ENCODE measurements around the gene PITPNC1. TPM values are rescaled to one million over a fixed set of nuclear protein-coding genes. Genes with fewer than 3 reads are reported as not detected.

PITPNC1 gene
- total RNA-seq, 1 experiment from 2014 or later, result 4.2 TPM

GRCh38 chr17:67353161-67353560 lies 23.9 kb upstream of the PITPNC1 start:
- Mint-ChIP-seq H3K9me3 (ENCODE audit: unreplicated experiment) (no peaks in the 10 kb centered on the region), H3K27me3 (ENCODE audit: insufficient read depth, unreplicated experiment) (no peaks in the 10 kb centered on the region), H3K36me3 (ENCODE audit: insufficient read depth, unreplicated experiment) (peaks cover 96% of the 10 kb centered on the region), H3K27ac (ENCODE audit: unreplicated experiment) (no peak overlapping the region), H3K4me1 (ENCODE audit: low read depth, unreplicated experiment) (no peaks in the 10 kb centered on the region), H3K4me3 (ENCODE audit: unreplicated experiment) (no peak overlapping the region)
- no peak for DNase-seq
- POLR2A ChIA-PET, result interaction anchor here (0.6 kb wide), 1 partner anchor 334 kb away, joined by 3 read pairs; no protein-coding TSS in a partner anchor
- Histone ChIP-seq H3K27me3 (replicated peaks; ENCODE audit: control insufficient read depth, insufficient read depth, low read length) (no peaks in the 10 kb centered on the region), H3K9me3 (no peaks in the 10 kb centered on the region), H3K4me3 (ENCODE audit: low read depth, low read length) (no peak overlapping the region), H3K36me3 (ENCODE audit: control insufficient read depth, insufficient read depth, low read length) (peaks cover 2% of the 10 kb centered on the region; the same call in 1 of the 2 replicates), H3K4me1 (no peaks in the 10 kb centered on the region)
- BruUV-seq (replicated peaks), result no TSS peak
- CTCF ChIA-PET, result no interaction called here
- TF ChIP-seq CTCF (IDR thresholded peaks at IDR 0.05; ENCODE audit: insufficient read depth in 1 of 2, low read depth in 1 of 2, low read length in 1 of 2, severe bottlenecking in 1 of 2, unreplicated experiment in 1 of 2), result no peak
- intact Hi-C loops (cut with micrococcal nuclease; ENCODE audit: unreplicated experiment), result no loop called here

DNA sequence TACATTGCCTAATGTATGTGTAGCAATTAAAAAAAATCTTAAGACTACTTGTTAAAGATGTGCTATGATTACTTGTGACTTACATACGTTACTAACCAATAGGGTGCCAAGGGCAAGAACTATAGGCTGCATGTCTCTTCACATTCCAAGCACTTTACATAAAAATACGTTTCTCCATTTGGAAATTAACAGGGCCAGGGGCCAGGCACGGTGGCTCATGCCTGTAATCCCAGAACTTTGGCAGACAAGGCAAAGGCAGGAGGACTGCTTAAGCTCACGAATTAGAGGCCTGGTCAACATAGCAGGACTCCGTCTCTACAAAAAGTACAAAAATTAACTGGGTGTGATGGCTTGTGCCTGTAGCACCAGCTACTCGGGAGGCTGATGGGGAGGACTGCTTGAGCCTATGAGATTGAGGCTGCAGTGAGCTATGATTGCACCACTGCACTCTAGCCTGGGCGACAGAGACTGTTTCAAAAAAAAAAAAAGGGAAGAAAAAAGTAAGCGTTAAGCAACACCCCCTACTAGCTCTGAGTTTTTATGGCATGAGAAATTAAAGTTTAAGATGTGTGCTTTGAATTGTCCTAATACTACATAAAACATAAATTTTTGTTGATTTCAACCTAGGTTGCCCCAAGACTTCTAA lies 23.0 kb upstream of the PITPNC1 start:
- H3K36me3 ChIP-seq (ENCODE audit: control insufficient read depth, insufficient read depth, low read length), result peaks cover 2% of the 10 kb centered on the region; the same call in 1 of the 2 replicates

DNA sequence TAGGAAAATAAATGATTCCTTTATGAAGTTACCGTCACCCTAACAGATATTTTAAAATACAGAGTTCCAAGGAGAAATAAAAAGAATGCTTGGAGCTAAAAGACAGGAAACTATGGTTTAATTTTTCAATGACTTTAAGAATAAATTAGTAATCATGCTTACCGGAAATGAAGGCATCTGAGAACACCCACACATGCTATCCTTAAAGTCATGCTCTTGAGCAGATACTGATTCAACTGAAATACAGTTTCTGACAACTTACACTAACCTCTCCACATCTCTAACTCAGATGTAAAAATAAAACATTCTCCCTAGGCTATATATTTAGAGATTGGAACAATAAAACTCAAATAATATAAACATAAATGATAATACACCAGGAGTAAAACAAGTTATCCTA lies 18.5 kb upstream of the PITPNC1 start:
- ChIA-PET CTCF (no interaction called here), POLR2A (no interaction called here)
- no peak for TF ChIP-seq CTCF (IDR thresholded peaks at IDR 0.05; ENCODE audit: insufficient read depth in 1 of 2, low read depth in 1 of 2, low read length in 1 of 2, severe bottlenecking in 1 of 2, unreplicated experiment in 1 of 2)
- H3K9me3 ChIP-seq, result no peaks in the 10 kb centered on the region
- BruUV-seq (replicated peaks), result no TSS peak
- Mint-ChIP-seq H3K27me3 (ENCODE audit: insufficient read depth, unreplicated experiment) (no peaks in the 10 kb centered on the region), H3K27ac (ENCODE audit: unreplicated experiment) (no peak overlapping the region), H3K4me1 (ENCODE audit: low read depth, unreplicated experiment) (peaks cover 8% of the 10 kb centered on the region), H3K9me3 (ENCODE audit: unreplicated experiment) (no peaks in the 10 kb centered on the region), H3K4me3 (ENCODE audit: unreplicated experiment) (no peak overlapping the region), H3K36me3 (ENCODE audit: insufficient read depth, unreplicated experiment) (peaks cover 91% of the 10 kb centered on the region)
- H3K4me3 ChIP-seq (ENCODE audit: low read depth, low read length), result no peak overlapping the region
- intact Hi-C loops (cut with micrococcal nuclease; ENCODE audit: unreplicated experiment), result no loop called here
- H3K36me3 ChIP-seq (ENCODE audit: control insufficient read depth, insufficient read depth, low read length), result peaks cover 2% of the 10 kb centered on the region
- DNase-seq, result no peak
- H3K4me1 ChIP-seq, result no peaks in the 10 kb centered on the region
- H3K27me3 ChIP-seq (replicated peaks; ENCODE audit: control insufficient read depth, insufficient read depth, low read length), result no peaks in the 10 kb centered on the region

More for the DNA sequence above, 23.0 kb upstream of the PITPNC1 start:
- no peak overlapping the region for H3K27ac Mint-ChIP-seq (ENCODE audit: unreplicated experiment)
- no peak overlapping the region for H3K4me3 ChIP-seq (ENCODE audit: low read depth, low read length)
- no peaks in the 10 kb centered on the region for H3K4me1 ChIP-seq
- no peaks in the 10 kb centered on the region for H3K27me3 ChIP-seq (replicated peaks; ENCODE audit: control insufficient read depth, insufficient read depth, low read length)
- peaks cover 96% of the 10 kb centered on the region for H3K36me3 Mint-ChIP-seq (ENCODE audit: insufficient read depth, unreplicated experiment)
- H3K4me3 Mint-ChIP-seq (ENCODE audit: unreplicated experiment), result no peak overlapping the region
- no peaks in the 10 kb centered on the region for H3K9me3 ChIP-seq
- H3K9me3 Mint-ChIP-seq (ENCODE audit: unreplicated experiment), result no peaks in the 10 kb centered on the region
- POLR2A ChIA-PET, result no interaction called here
- no peak for TF ChIP-seq CTCF (IDR thresholded peaks at IDR 0.05; ENCODE audit: insufficient read depth in 1 of 2, low read depth in 1 of 2, low read length in 1 of 2, severe bottlenecking in 1 of 2, unreplicated experiment in 1 of 2)
- no peaks in the 10 kb centered on the region for H3K4me1 Mint-ChIP-seq (ENCODE audit: low read depth, unreplicated experiment)
- BruUV-seq (replicated peaks), result no TSS peak
- no peaks in the 10 kb centered on the region for H3K27me3 Mint-ChIP-seq (ENCODE audit: insufficient read depth, unreplicated experiment)
- CTCF ChIA-PET, result no interaction called here
- DNase-seq, result no peak
- intact Hi-C loops (cut with micrococcal nuclease; ENCODE audit: unreplicated experiment), result no loop called here
